Peyer's patch (tissue), 4 donors: ENCODE results near the gene FAM167B. TPM values are rescaled to one million over a fixed set of nuclear protein-coding genes. Genes with fewer than 3 reads are reported as not detected.

Experiments used
- DNase-seq, 3 donors: peaks; one replicate each; pipeline ENCODE4 v3.0.0-alpha.2; 2017 to 2019
- H3K27ac ChIP-seq, 4 donors: fragments of 200-600 bp; sonication (generic); one replicate each; pipeline ENCODE4 v1.5.1; 2016 to 2019
- H3K27me3 ChIP-seq, 2 donors: fragments of 200-600 bp; sonication (generic); one replicate each; pipeline ENCODE4 v1.5.1; 2019
- H3K36me3 ChIP-seq, 3 donors: fragments of 200-600 bp; sonication (generic); one replicate each; pipeline ENCODE4 v1.5.1; 2016 to 2019
- H3K4me1 ChIP-seq, 4 donors: fragments of 200-600 bp; sonication (generic); one replicate each; pipeline ENCODE4 v1.5.1; 2016 to 2019
- H3K4me3 ChIP-seq, 4 donors: fragments of 200-600 bp; sonication (generic); 1 replicate in 3 of 4; 2 replicates in 1 of 4; pipeline ENCODE4 v1.5.1; 2016 to 2019; ENCODE audit warnings: mild to moderate bottlenecking in 1 of 4
- H3K9me3 ChIP-seq, 4 donors: fragments of 200-600 bp; sonication (generic); one replicate each; pipeline ENCODE4 v1.5.1; 2016 to 2019; ENCODE audit warnings: mild to moderate bottlenecking in 1 of 4
- POLR2A ChIP-seq, 2 donors: fragments of 450-650 bp; IDR thresholded peaks; one replicate each; pipeline ENCODE4 v1.5.1; 2017; ENCODE audit warnings: antibody characterized with exemption in 2 of 2, mild to moderate bottlenecking in 2 of 2, moderate library complexity in 2 of 2
- total RNA-seq, 4 donors: library from RNA; depleted of rRNA; stranded (reverse); fragments of >200 nt; gene quantifications; one replicate each; pipeline ENCODE4 v1.1.0, GENCODE V29; 2016
- TF ChIP-seq, protein P1 (sequence below), 6 experiments: fragments of 450-650 bp in 4 of 6; fragments of 200-600 bp in 2 of 6; sonication (generic) in 1 of 6; IDR thresholded peaks; one replicate each; pipeline ENCODE4 v1.5.1; 2017 to 2019; ENCODE audit warnings: antibody characterized with exemption in 6 of 6, mild to moderate bottlenecking in 3 of 6, moderate library complexity in 1 of 6

FAM167B gene
- total RNA-seq, 4 donors from 2014 or later: 4.1 to 5.1 TPM; not detected in 2

DNA sequence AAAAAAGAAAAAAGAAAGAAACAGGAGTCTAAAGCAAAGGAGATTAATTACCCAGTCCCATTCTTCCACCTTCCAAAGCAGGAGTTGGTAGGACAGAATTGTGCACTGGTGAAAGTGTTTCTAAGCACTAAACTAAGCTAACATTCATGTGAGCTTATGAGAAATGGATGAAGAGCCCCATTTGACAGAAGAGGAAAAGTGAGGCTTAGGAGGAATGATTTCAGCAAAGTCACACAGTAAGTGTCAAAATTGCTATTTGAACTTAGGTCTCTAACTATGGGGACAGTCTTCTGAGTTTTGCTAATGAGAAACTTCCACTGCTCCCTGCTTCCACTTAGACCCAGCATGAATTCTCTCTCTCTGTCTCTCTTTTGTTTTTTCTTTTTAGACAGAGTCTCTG lies 22.7 kb downstream of the FAM167B start:
- H3K27me3 ChIP-seq: no peaks in the 10 kb centered on the region
- no peak for DNase-seq
- H3K4me3 ChIP-seq: no peak overlapping the region
- no peaks in the 10 kb centered on the region for H3K9me3 ChIP-seq
- TF ChIP-seq, protein P1, sequence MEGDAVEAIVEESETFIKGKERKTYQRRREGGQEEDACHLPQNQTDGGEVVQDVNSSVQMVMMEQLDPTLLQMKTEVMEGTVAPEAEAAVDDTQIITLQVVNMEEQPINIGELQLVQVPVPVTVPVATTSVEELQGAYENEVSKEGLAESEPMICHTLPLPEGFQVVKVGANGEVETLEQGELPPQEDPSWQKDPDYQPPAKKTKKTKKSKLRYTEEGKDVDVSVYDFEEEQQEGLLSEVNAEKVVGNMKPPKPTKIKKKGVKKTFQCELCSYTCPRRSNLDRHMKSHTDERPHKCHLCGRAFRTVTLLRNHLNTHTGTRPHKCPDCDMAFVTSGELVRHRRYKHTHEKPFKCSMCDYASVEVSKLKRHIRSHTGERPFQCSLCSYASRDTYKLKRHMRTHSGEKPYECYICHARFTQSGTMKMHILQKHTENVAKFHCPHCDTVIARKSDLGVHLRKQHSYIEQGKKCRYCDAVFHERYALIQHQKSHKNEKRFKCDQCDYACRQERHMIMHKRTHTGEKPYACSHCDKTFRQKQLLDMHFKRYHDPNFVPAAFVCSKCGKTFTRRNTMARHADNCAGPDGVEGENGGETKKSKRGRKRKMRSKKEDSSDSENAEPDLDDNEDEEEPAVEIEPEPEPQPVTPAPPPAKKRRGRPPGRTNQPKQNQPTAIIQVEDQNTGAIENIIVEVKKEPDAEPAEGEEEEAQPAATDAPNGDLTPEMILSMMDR (IDR thresholded peaks at IDR 0.05): no peak
- H3K36me3 ChIP-seq: no peaks in the 10 kb centered on the region
- peaks cover 0 to 12% (median 8%) of the 10 kb centered on the region in 4 donors for H3K4me1 ChIP-seq
- no peak overlapping the region for H3K27ac ChIP-seq

DNA sequence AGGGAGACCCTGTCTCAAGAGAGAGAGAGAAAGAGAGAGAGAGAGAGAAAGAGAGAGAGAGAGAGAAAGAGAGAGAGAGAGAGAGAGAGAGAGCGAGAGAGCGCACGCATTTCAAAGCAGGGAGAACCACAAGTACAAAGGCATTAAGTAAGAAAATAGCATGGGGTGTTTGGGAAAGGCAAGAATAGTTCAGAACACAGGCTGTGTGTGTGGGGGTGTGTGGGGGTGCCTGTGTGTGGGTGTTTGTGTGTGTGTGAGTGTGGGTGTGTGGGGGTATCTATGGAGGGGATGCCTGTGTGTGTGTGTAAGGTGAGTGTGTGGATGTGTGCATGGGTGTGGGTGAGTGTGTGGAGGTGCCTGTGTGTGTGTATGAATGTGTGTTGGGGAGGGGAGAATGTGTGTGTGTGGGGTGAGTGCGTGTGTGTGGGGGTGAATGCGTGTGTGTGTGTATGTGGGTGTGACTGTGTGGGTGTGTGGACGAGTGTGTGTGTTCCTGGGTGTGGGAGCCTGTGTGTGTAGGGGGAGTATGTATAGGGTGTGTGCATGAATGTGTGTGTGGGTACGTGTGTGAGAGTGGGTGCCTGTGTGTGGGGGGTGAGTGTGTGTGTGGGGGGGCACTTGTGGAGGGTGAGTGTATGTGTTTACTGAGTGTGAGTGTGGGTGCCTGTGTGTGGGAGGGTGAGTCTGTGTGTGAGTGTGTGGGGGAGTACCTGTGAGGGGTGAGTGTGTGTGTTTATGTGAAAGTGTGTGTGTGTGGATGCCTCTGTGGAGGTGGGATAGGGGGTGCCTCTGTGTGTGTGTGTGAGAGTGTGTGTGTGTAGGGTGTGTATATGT lies 25.8 kb downstream of the FAM167B start:
- DNase-seq: no peak
- TF ChIP-seq, protein P1 (IDR thresholded peaks at IDR 0.05): no peak
- TF ChIP-seq POLR2A (IDR thresholded peaks at IDR 0.05): no peak
- no peaks in the 10 kb centered on the region for H3K27me3 ChIP-seq
- no peak overlapping the region for H3K4me3 ChIP-seq
- H3K36me3 ChIP-seq: no peaks in the 10 kb centered on the region
- H3K9me3 ChIP-seq: no peaks in the 10 kb centered on the region
- peaks cover 0 to 8% (median 8%) of the 10 kb centered on the region in 4 donors for H3K4me1 ChIP-seq
- peak overlapping the region in 2 of 4 donors; percentile 25 to 63 for H3K27ac ChIP-seq

DNA sequence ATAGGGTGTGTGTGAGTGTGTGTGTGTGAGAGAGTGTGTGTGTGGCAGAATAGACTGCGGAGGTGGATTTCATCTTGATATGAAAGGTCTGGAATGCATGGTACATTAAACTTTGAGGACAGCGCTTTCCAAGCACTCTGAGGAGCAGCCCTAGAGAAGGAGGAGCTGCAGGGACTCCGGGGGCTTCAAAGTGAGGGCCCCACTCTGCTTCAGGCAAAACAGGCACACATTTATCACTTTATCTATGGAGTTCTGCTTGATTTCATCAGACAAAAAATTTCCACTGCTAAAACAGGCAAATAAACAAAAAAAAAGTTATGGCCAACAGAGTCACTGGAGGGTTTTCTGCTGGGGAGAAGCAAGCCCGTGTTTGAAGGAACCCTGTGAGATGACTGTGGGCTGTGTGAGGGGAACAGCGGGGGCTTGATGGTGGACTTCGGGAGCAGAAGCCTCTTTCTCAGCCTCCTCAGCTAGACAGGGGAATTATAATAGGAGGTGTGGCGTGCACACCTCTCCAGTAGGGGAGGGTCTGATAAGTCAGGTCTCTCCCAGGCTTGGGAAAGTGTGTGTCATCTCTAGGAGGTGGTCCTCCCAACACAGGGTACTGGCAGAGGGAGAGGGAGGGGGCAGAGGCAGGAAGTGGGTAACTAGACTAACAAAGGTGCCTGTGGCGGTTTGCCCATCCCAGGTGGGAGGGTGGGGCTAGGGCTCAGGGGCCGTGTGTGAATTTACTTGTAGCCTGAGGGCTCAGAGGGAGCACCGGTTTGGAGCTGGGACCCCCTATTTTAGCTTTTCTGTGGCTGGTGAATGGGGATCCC lies 26.6 kb downstream of the FAM167B start:
- no peaks in the 10 kb centered on the region for H3K27me3 ChIP-seq
- peaks cover 0 to 8% (median 8%) of the 10 kb centered on the region in 4 donors for H3K4me1 ChIP-seq
- peak in 2 of 3 donors; percentile 80 to 82 for DNase-seq
- TF ChIP-seq POLR2A (IDR thresholded peaks at IDR 0.05): no peak
- TF ChIP-seq, protein P1 (IDR thresholded peaks at IDR 0.05): no peak
- no peaks in the 10 kb centered on the region for H3K9me3 ChIP-seq
- no peak overlapping the region for H3K4me3 ChIP-seq
- no peaks in the 10 kb centered on the region for H3K36me3 ChIP-seq
- H3K27ac ChIP-seq: peak overlapping the region in 2 of 4 donors; percentile 36 to 63

DNA sequence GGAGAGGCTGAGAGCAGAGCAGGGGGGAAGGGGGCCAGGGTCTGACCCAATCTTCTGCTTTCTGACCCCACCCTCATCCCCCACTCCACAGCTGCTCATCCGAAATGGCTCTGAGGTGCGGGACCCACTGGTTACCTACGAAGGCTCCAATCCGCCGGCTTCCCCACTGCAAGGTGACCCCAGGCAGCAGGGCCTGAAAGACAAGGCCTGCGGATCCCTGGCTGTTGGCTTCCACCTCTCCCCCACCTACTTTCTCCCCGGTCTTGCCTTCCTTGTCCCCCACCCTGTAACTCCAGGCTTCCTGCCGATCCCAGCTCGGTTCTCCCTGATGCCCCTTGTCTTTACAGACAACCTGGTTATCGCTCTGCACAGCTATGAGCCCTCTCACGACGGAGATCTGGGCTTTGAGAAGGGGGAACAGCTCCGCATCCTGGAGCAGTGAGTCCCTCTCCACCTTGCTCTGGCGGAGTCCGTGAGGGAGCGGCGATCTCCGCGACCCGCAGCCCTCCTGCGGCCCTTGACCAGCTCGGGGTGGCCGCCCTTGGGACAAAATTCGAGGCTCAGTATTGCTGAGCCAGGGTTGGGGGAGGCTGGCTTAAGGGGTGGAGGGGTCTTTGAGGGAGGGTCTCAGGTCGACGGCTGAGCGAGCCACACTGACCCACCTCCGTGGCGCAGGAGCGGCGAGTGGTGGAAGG lies 27.8 kb downstream of the FAM167B start:
- Histone ChIP-seq H3K27ac (peak overlapping the region in 1 of 4 donors; percentile 63), H3K4me3 (no peak overlapping the region), H3K9me3 (no peaks in the 10 kb centered on the region), H3K4me1 (peaks cover 0 to 8% (median 8%) of the 10 kb centered on the region in 4 donors), H3K36me3 (no peaks in the 10 kb centered on the region), H3K27me3 (no peaks in the 10 kb centered on the region)
- TF ChIP-seq, protein P1 (IDR thresholded peaks at IDR 0.05): no peak
- no peak for TF ChIP-seq POLR2A (IDR thresholded peaks at IDR 0.05)
- no peak for DNase-seq

DNA sequence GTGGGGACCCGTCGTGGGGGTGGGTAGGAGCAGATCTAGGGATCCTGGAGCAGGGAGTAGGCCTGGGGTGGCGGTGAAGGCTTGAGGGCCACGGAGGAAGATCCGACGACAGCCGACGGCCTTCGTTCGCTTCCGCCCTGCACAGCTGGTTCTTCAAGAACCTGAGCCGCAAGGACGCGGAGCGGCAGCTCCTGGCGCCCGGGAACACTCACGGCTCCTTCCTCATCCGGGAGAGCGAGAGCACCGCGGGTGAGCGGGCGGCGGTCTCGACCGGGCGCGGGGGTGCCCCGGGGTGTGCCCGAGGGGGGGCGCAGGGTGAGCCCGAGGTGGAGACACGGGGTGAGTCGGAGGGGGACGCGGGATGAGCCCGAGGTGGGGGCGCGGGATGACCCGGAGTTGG lies 28.4 kb downstream of the FAM167B start:
- H3K36me3 ChIP-seq: no peaks in the 10 kb centered on the region
- DNase-seq: no peak
- peak overlapping the region in 1 of 4 donors; percentile 29 for H3K4me3 ChIP-seq
- peaks cover 0 to 8% (median 8%) of the 10 kb centered on the region in 4 donors for H3K4me1 ChIP-seq
- H3K9me3 ChIP-seq: no peaks in the 10 kb centered on the region
- TF ChIP-seq POLR2A (IDR thresholded peaks at IDR 0.05): no peak
- H3K27me3 ChIP-seq: no peaks in the 10 kb centered on the region
- H3K27ac ChIP-seq: no peak overlapping the region
